Body of pancreas (tissue), 4 donors: Measurements from ENCODE around the gene CD70.

Experiments
- CTCF ChIP-seq, 7 experiments: fragments of 450-650 bp in 4 of 7; fragments of 200-600 bp in 3 of 7; sonication (generic) in 3 of 7; IDR thresholded peaks; one replicate each; pipeline ENCODE4 v1.5.1; 2016 to 2019; ENCODE audit warnings: antibody characterized with exemption in 7 of 7
- POLR2A ChIP-seq, 3 donors: fragments of 450-650 bp; IDR thresholded peaks; one replicate each; pipeline ENCODE4 v1.6.1; 2016; ENCODE audit warnings: antibody characterized with exemption in 3 of 3, mild to moderate bottlenecking in 2 of 3

- no peak for TF ChIP-seq CTCF (IDR thresholded peaks at IDR 0.05)
- no peak for TF ChIP-seq POLR2A (IDR thresholded peaks at IDR 0.05)
These were observed 3.7 kb downstream of the CD70 start for GRCh38 chr19:6587093-6587820.
